Stomach (tissue), 9 donors: ENCODE measurements around the gene HADHB. TPM values are rescaled to one million over a fixed set of nuclear protein-coding genes. Genes with fewer than 3 reads are reported as not detected.

ENCODE experiments used
- DNase-seq, 2 donors: peaks; one replicate each; pipeline versions ENCODE4 v3.0.0 to v3.0.0-alpha.2; 2013 to 2019
- H3K27ac ChIP-seq, 5 donors: fragments of 200-600 bp in 4 of 5; sonication (generic) in 4 of 5; one replicate each; pipeline ENCODE4 v1.5.1; 2013 to 2019; ENCODE audit warnings: mild to moderate bottlenecking in 1 of 5, moderate library complexity in 1 of 5
- H3K27me3 ChIP-seq, 3 donors: fragments of 200-600 bp; sonication (generic); one replicate each; pipeline ENCODE4 v1.5.1; 2017 to 2019; ENCODE audit warnings: mixed run types in 1 of 3
- H3K36me3 ChIP-seq, 4 donors: fragments of 200-600 bp; sonication (generic); 1 replicate in 3 of 4; 2 replicates in 1 of 4; pipeline ENCODE4 v1.5.1; 2016 to 2019
- H3K4me1 ChIP-seq, 4 donors: fragments of 200-600 bp; sonication (generic); one replicate each; pipeline ENCODE4 v1.5.1; 2016 to 2019
- H3K4me3 ChIP-seq, 4 donors: fragments of 200-600 bp; sonication (generic) in 3 of 4; one replicate each; pipeline ENCODE4 v1.5.1; 2016 to 2019; ENCODE audit warnings: mild to moderate bottlenecking in 1 of 4
- H3K9me3 ChIP-seq, 4 donors: fragments of 200-600 bp; sonication (generic); one replicate each; pipeline ENCODE4 v1.5.1; 2016 to 2019
- CTCF ChIP-seq, 7 experiments: fragments of 450-650 bp in 4 of 7; fragments of 200-600 bp in 3 of 7; sonication (generic) in 3 of 7; IDR thresholded peaks; one replicate each; pipeline ENCODE4 v1.5.1; 2016 to 2019; ENCODE audit warnings: antibody characterized with exemption in 7 of 7, control low read depth in 2 of 7, mild to moderate bottlenecking in 1 of 7
- EP300 ChIP-seq: sonication (generic); formaldehyde crosslinking; IDR thresholded peaks from one replicate; pipeline ENCODE4 v1.6.1; 2017; ENCODE audit warnings: antibody characterized with exemption
- POLR2A ChIP-seq, 4 donors: fragments of 450-650 bp; IDR thresholded peaks; one replicate each; pipeline ENCODE4 v1.6.1; 2016; ENCODE audit warnings: antibody characterized with exemption in 4 of 4, control low read depth in 2 of 4, mild to moderate bottlenecking in 1 of 4, moderate library complexity in 1 of 4
- POLR2AphosphoS5 ChIP-seq, 3 donors: sonication (generic); formaldehyde crosslinking; IDR thresholded peaks; one replicate each; pipeline ENCODE4 v1.6.1; 2016; ENCODE audit warnings: antibody characterized with exemption in 3 of 3
- WGBS, 5 donors: extraction: QIAGEN DNeasy Blood & Tissue Kit in 3 of 5; methylation state at CpG; one replicate each; pipeline versions ENCODE4 v1.1.5 to v1.1.7; 2013 to 2018; 5-methylcytosine and 5-hydroxymethylcytosine counted together
- intact Hi-C: fragments of 100-400 bp; cut with DNase I; formaldehyde crosslinking; loops from one replicate; pipeline ENCODE4 v1.15.1; 2023; ENCODE audit warnings: low total_unique reads
- polyA plus RNA-seq, 3 donors: library from polyadenylated mRNA; stranded (reverse); fragments of 200-250 nt; gene quantifications; one replicate each; pipeline ENCODE4 v1.2.3, GENCODE V29; 2013
- total RNA-seq, 5 donors: library from RNA; depleted of rRNA; stranded (reverse); fragments of >200 nt; gene quantifications; one replicate each; pipeline versions ENCODE4 v1.1.0 to v1.2.3, GENCODE V29; 2014 to 2016
- donor health status: healthy with polysubstance abuse.
- donor health status: Bipolar disorder and iron deficiency.
- donor health status: healthy.

Gene HADHB
- total and polyA plus RNA-seq, 8 donors, result 70.4 to 178 (median 91.4) TPM

GRCh38 chr2:26337298-26337697 is 92.6 kb downstream of the HADHB start:
- TF ChIP-seq EP300 (no peak), CTCF (IDR thresholded peaks at IDR 0.05) (no peak), POLR2AphosphoS5 (IDR thresholded peaks at IDR 0.05) (no peak), POLR2A (IDR thresholded peaks at IDR 0.05) (no peak)
- no peak for DNase-seq
- H3K4me3 ChIP-seq, result no peak overlapping the region
- no peaks in the 10 kb centered on the region for H3K4me1 ChIP-seq
- 72 to 86% (median 82%) methylated on average over 2 of the region's 2 CpGs for whole genome bisulfite sequencing, 5 donors
- H3K27me3 ChIP-seq, result no peaks in the 10 kb centered on the region
- H3K36me3 ChIP-seq, result no peaks in the 10 kb centered on the region
- H3K9me3 ChIP-seq, result no peaks in the 10 kb centered on the region
- intact Hi-C loops, result no loop called here
- no peak overlapping the region for H3K27ac ChIP-seq

Other genes with a start within 250 kb of the HADHB start
- 100 to 1,000 TPM in 3 of 5 donors, 10 to 100 TPM in 2; 22.2 to 591 (median 106) TPM for gene RAB10, start 210.9 kb upstream of the HADHB start, total RNA-seq
- 10 to 100 TPM; 39.3 to 60.8 (median 60.2) TPM for gene RAB10, start 210.9 kb upstream of the HADHB start, polyA plus RNA-seq
- gene GAREM2, start 71.9 kb upstream of the HADHB start, total RNA-seq, result 1 to 10 TPM in 2 of 5 donors, under 1 TPM in 1, not detected in 2; under 0.01 to 2.3 (median 1.5) TPM
- gene GAREM2, start 71.9 kb upstream of the HADHB start, polyA plus RNA-seq, result 1 to 10 TPM in 1 of 3 donors, under 1 TPM in 2; 0.83 to 1.7 (median 0.87) TPM
- 100 to 1,000 TPM in 3 of 5 donors, 10 to 100 TPM in 2; 79.7 to 144 (median 100) TPM for gene HADHA, start 307 bp upstream of the HADHB start, total RNA-seq
- 10 to 100 TPM; 53.2 to 80.3 (median 56.3) TPM for gene HADHA, start 307 bp upstream of the HADHB start, polyA plus RNA-seq
- gene SELENOI, start 101.2 kb downstream of the HADHB start, total RNA-seq, result 10 to 100 TPM in 3 of 5 donors, 1 to 10 TPM in 2; 1.8 to 60.8 (median 10.7) TPM
- gene SELENOI, start 101.2 kb downstream of the HADHB start, polyA plus RNA-seq, result 1 to 10 TPM in 2 of 3 donors, under 1 TPM in 1; 0.92 to 2.8 (median 2.6) TPM
- under 1 TPM in 1 of 5 donors, not detected in 4; 0.29 TPM for gene ADGRF3, start 101.8 kb downstream of the HADHB start, total RNA-seq
- under 1 TPM; 0.05 to 0.31 (median 0.12) TPM for gene ADGRF3, start 101.8 kb downstream of the HADHB start, polyA plus RNA-seq
- gene DRC1, start 157.0 kb downstream of the HADHB start, total RNA-seq, result 1 to 10 TPM in 1 of 5 donors, not detected in 4; 2.2 TPM
- gene DRC1, start 157.0 kb downstream of the HADHB start, polyA plus RNA-seq, result not detected
- 1 to 10 TPM in 1 of 5 donors, under 1 TPM in 2, not detected in 2; 0.29 to 3.6 (median 0.37) TPM for gene OTOF, start 233.2 kb downstream of the HADHB start, total RNA-seq
- gene OTOF, start 233.2 kb downstream of the HADHB start, polyA plus RNA-seq, result under 1 TPM in 2 of 3 donors, not detected in 1; 0.06 to 0.18 TPM